ENCODE measurements around the gene KDM5C. TPM values are rescaled to one million over a fixed set of nuclear protein-coding genes. Genes with fewer than 3 reads are reported as not detected.

KDM5C gene
- total RNA-seq (ENCODE audit: low replicate concordance): 92.4 and 99.8 TPM in 2 replicates
- long read RNA-seq, partial matches to known transcripts: 1 of 3 reads
- long read RNA-seq, other reads (novel, unspliced or antisense): 2 of 3 reads

DNA sequence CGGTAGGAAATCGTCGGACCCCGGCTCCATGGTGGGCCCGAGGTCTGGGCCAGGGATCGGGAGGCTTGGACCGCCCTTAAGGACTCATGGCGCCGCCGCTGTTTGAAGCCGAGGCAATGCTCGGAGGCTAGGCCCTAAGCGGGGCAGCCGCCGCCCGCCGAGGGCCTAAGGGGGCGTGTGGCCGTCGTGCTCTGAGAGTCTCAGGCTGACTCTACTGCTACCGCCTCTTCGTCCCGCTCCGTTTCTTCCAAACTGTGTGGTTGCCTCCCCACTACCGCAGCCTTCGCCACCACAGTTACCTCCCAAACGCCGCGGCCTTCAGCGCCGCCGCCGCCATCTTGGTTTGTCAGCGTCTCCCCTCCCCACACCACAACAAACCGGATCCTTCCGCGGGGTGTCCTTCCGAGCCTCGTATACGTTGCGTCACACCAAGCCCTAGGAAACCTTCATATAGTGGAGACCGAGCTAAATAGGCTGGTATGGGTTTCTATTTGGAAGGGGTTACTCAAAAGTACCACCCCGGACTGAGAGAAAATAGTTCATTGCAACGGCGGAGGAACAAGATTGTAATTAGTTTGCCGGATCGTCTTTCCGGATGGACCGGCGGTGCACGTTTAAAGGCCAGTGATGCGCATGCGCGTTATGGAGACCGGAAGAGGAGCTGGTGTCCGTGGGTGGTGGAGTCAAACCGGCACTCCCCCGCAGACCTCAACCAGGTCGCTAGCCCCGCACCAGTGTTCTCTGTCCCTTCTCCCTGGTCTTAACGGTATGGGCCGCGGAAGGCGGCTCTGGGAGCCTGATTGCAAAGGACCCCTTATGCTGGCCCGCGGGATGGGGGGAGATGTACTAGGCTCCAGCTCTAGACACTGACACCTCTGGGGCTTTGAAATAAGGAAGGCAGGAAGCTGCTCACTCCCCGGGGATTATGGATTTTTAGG, at the start of gene KDM5C:
Gene KDM5C (minus strand): TSS at position 348 of the 938 bp plus-strand sequence. CDS start 318 bp downstream, at position 30.
- H3K9me3 Mint-ChIP-seq: no peaks in the 10 kb centered on the region
- peak within 1 kb of the TSS; percentile 98 for H3K27ac Mint-ChIP-seq

DNA sequence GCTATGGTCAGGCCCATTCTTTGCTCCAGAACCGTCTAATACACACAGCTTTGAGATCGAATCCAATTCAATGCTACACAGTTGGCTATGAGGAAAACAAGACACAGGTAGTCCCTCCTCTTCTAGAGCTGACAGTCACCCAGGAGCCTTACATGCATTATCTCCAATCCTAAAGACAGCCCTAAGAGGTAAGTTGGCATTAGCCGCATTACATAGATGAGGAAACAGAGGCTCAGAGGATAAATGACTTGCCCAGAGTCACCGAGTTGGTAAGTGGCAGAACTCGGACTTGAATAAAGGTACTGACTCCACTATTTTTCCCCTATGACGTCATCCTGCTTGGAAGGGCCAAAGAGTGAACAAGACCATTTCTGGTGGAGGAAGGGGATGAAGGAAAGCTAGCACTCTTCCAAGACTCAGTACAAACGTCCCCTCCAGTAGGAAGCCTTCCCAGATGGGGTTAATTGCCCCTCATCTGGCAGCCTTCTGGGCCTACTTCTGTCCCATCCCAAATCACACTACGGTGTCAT, 47.9 kb upstream of the KDM5C start:
- Mint-ChIP-seq H3K27ac (no peak overlapping the region), H3K27me3 (no peaks in the 10 kb centered on the region), H3K9me3 (no peaks in the 10 kb centered on the region), H3K36me3 (no peaks in the 10 kb centered on the region), H3K4me1 (ENCODE audit: unreplicated experiment) (no peaks in the 10 kb centered on the region), H3K4me3 (no peak overlapping the region)
- no peak for DNase-seq (ENCODE audit: extremely low spot score, unreplicated experiment)
- TF ChIP-seq, protein P1, sequence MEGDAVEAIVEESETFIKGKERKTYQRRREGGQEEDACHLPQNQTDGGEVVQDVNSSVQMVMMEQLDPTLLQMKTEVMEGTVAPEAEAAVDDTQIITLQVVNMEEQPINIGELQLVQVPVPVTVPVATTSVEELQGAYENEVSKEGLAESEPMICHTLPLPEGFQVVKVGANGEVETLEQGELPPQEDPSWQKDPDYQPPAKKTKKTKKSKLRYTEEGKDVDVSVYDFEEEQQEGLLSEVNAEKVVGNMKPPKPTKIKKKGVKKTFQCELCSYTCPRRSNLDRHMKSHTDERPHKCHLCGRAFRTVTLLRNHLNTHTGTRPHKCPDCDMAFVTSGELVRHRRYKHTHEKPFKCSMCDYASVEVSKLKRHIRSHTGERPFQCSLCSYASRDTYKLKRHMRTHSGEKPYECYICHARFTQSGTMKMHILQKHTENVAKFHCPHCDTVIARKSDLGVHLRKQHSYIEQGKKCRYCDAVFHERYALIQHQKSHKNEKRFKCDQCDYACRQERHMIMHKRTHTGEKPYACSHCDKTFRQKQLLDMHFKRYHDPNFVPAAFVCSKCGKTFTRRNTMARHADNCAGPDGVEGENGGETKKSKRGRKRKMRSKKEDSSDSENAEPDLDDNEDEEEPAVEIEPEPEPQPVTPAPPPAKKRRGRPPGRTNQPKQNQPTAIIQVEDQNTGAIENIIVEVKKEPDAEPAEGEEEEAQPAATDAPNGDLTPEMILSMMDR (conservative IDR thresholded peaks at IDR 0.05): no peak

More for the DNA sequence above, at the start of gene KDM5C:
- H3K4me1 Mint-ChIP-seq (ENCODE audit: unreplicated experiment): peaks cover 11% of the 10 kb centered on the region
- peak; percentile 85 for DNase-seq (ENCODE audit: extremely low spot score, unreplicated experiment)
- H3K36me3 Mint-ChIP-seq: peaks cover 5% of the 10 kb centered on the region
- no peaks in the 10 kb centered on the region for H3K27me3 Mint-ChIP-seq
- H3K4me3 Mint-ChIP-seq: peak within 1 kb of the TSS; percentile 97
- TF ChIP-seq, protein P1 (conservative IDR thresholded peaks at IDR 0.05): no peak

DNA sequence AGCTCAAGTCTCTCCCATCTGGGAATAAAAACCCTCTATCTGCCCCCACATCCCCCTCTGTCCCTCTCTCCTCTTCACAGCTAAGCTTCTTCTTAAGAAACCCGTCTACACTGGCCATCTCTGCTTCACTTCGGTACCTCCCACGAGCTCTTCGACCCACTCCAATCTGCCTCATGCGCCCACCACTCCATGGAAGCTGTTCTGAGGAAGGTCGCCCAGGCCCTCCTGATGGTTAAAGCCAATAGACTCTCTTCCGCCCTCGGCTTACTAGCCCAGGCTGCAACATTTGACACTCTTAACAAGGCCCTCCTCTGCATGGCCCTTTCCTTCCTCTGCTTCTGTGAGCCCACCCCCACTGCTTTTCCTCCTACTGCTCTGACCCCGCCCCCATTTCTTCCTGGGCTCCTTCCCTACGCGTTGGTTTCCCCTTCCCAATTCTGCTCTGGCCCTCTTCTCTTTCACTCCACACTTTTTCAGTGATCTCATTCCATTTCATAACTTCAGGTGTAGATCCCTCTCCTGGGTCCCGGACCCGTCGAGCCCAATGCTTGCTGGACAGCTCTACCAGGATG, 44.6 kb upstream of the KDM5C start:
- no peaks in the 10 kb centered on the region for H3K36me3 Mint-ChIP-seq

DNA sequence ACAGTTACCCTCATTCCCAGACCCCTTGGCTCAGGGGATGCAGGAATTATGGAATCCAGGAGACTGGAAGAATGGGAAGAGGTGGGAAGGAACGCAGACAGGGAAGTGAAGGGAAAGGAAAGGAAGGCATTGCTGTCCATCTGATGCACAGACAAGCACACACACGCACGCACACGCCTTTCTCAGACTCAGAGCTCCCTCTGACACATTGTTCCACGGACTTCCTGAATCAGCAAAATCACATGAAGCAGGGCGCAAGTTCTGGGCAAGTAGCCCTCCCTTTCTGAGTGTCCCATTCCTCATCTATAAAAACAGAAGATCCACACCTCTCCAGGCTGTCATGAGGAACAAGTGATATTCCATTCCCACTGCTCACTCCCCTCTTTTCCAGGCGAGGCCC, 43.2 kb upstream of the KDM5C start:
- no peaks in the 10 kb centered on the region for H3K27me3 Mint-ChIP-seq
- H3K27ac Mint-ChIP-seq: no peak overlapping the region
- TF ChIP-seq, protein P1 (conservative IDR thresholded peaks at IDR 0.05): no peak
- H3K9me3 Mint-ChIP-seq: no peaks in the 10 kb centered on the region
- no peak overlapping the region for H3K4me3 Mint-ChIP-seq
- H3K36me3 Mint-ChIP-seq: no peaks in the 10 kb centered on the region
- DNase-seq (ENCODE audit: extremely low spot score, unreplicated experiment): no peak
- no peaks in the 10 kb centered on the region for H3K4me1 Mint-ChIP-seq (ENCODE audit: unreplicated experiment)

More for the DNA sequence above, 44.6 kb upstream of the KDM5C start:
- no peak for DNase-seq (ENCODE audit: extremely low spot score, unreplicated experiment)
- H3K9me3 Mint-ChIP-seq: no peaks in the 10 kb centered on the region
- H3K4me1 Mint-ChIP-seq (ENCODE audit: unreplicated experiment): no peaks in the 10 kb centered on the region
- no peaks in the 10 kb centered on the region for H3K27me3 Mint-ChIP-seq
- no peak overlapping the region for H3K27ac Mint-ChIP-seq
- TF ChIP-seq, protein P1 (conservative IDR thresholded peaks at IDR 0.05): no peak
- no peak overlapping the region for H3K4me3 Mint-ChIP-seq

DNA sequence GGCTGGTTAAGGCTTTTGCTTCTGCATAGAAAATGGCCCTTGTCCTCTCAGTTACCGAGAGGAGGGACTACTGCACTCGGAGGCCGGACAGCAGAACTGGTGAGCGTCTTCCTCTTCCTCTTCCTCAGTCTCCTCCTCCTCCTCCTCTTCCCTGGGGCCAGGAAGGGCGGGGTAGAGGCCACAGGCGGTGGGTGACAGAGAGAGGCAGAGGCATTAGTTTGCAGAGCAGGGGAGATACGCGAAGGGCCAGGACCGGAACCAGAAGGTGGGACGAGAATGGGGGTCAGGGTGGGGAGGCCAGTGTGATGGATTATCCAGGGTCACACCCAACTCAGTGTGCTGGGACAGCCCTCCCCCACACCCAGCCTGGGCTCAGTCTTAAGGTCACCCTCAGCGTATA, 41.9 kb upstream of the KDM5C start:
- Mint-ChIP-seq H3K27me3 (no peaks in the 10 kb centered on the region), H3K36me3 (no peaks in the 10 kb centered on the region), H3K4me3 (no peak overlapping the region), H3K27ac (no peak overlapping the region), H3K4me1 (ENCODE audit: unreplicated experiment) (no peaks in the 10 kb centered on the region), H3K9me3 (no peaks in the 10 kb centered on the region)
- TF ChIP-seq, protein P1 (conservative IDR thresholded peaks at IDR 0.05): no peak
- no peak for DNase-seq (ENCODE audit: extremely low spot score, unreplicated experiment)
